Calu3 (cell line): ENCODE data around the gene PDF. TPM values are rescaled to one million over a fixed set of nuclear protein-coding genes. Genes with fewer than 3 reads are reported as not detected.

Experiments used
- Bru-seq: library from RNA; stranded (reverse); fragments of 400-500 nt; gene quantifications from one replicate; lab custom pipeline; 2021; lab: Mats Ljungman, UMichigan
- BruChase-seq, 2 experiments: library from RNA; stranded (reverse); fragments of 400-500 nt; gene quantifications; one replicate each; lab custom pipeline; 2021; lab: Mats Ljungman, UMichigan
- BruUV-seq: library from RNA; stranded (reverse); fragments of 400-500 nt; replicated peaks from 2 replicates; lab custom pipeline; 2021; lab: Mats Ljungman, UMichigan
- CTCF ChIA-PET: fragments of 300-600 bp; sonication (Branson Sonifier 250); formaldehyde crosslinking; loops from one replicate; lab custom pipeline; 2022; ENCODE audit warnings: antibody characterized with exemption; lab: Charles Lee
- DNase-seq: peaks from one replicate; pipeline ENCODE4 v3.0.0; 2022
- H3K27ac Mint-ChIP-seq: one replicate; pipeline ENCODE4 v1.8.0; 2022; ENCODE audit warnings: mixed read lengths; ENCODE audit not compliant: unreplicated experiment
- H3K27me3 Mint-ChIP-seq: one replicate; pipeline ENCODE4 v1.8.0; 2022; ENCODE audit warnings: mixed read lengths; ENCODE audit not compliant: unreplicated experiment
- H3K36me3 Mint-ChIP-seq: one replicate; pipeline ENCODE4 v1.8.0; 2022; ENCODE audit warnings: mild to moderate bottlenecking, moderate library complexity, mixed read lengths; ENCODE audit not compliant: insufficient read depth, unreplicated experiment
- H3K4me1 Mint-ChIP-seq: one replicate; pipeline ENCODE4 v1.8.0; 2022; ENCODE audit warnings: mild to moderate bottlenecking, low read depth, mixed read lengths; ENCODE audit not compliant: unreplicated experiment
- H3K4me3 Mint-ChIP-seq: one replicate; pipeline ENCODE4 v1.8.0; 2022; ENCODE audit warnings: mild to moderate bottlenecking, low read depth, moderate library complexity, mixed read lengths; ENCODE audit not compliant: unreplicated experiment
- H3K9me3 Mint-ChIP-seq: one replicate; pipeline ENCODE4 v1.8.0; 2022; ENCODE audit warnings: low read depth, mixed read lengths; ENCODE audit not compliant: unreplicated experiment
- intact Hi-C: fragments of 100-400 bp; cut with micrococcal nuclease; formaldehyde crosslinking; loops from one replicate; pipeline ENCODE4 v1.10.0; 2022; ENCODE audit not compliant: unreplicated experiment
- long read RNA-seq: library from polyadenylated mRNA; stranded (forward); transcript quantifications from one replicate; pipeline ENCODE4 v2.0.0, GENCODE V29; 2022
- total RNA-seq: library from RNA; stranded (reverse); gene quantifications from 2 replicates; pipeline ENCODE4 v1.2.3, GENCODE V29; 2022
- TF ChIP-seq, protein P1 (sequence below): fragments of 200-600 bp; IDR thresholded peaks from one replicate; pipeline ENCODE4 v1.8.0; 2022; ENCODE audit warnings: antibody characterized with exemption; ENCODE audit not compliant: unreplicated experiment

PDF gene, protein sequence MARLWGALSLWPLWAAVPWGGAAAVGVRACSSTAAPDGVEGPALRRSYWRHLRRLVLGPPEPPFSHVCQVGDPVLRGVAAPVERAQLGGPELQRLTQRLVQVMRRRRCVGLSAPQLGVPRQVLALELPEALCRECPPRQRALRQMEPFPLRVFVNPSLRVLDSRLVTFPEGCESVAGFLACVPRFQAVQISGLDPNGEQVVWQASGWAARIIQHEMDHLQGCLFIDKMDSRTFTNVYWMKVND
- total RNA-seq (25.5 and 29.4 TPM in 2 replicates), Bru-seq, nascent RNA (percentile 63 among the genes with signal in this experiment), BruChase-seq, experiment 1, labeled RNA remaining after a 6-hour chase (percentile 89 among the genes with signal in this experiment), BruChase-seq, experiment 2, labeled RNA remaining after a 2-hour chase (percentile 86 among the genes with signal in this experiment)
- long read RNA-seq, transcript PDF-201 (2 exons, 1,158 nt) = major isoform, 52 of 52 reads
- long read RNA-seq, partial matches to known transcripts = 0 of 52 reads
- long read RNA-seq, other reads (novel, unspliced or antisense) = 0 of 52 reads

DNA sequence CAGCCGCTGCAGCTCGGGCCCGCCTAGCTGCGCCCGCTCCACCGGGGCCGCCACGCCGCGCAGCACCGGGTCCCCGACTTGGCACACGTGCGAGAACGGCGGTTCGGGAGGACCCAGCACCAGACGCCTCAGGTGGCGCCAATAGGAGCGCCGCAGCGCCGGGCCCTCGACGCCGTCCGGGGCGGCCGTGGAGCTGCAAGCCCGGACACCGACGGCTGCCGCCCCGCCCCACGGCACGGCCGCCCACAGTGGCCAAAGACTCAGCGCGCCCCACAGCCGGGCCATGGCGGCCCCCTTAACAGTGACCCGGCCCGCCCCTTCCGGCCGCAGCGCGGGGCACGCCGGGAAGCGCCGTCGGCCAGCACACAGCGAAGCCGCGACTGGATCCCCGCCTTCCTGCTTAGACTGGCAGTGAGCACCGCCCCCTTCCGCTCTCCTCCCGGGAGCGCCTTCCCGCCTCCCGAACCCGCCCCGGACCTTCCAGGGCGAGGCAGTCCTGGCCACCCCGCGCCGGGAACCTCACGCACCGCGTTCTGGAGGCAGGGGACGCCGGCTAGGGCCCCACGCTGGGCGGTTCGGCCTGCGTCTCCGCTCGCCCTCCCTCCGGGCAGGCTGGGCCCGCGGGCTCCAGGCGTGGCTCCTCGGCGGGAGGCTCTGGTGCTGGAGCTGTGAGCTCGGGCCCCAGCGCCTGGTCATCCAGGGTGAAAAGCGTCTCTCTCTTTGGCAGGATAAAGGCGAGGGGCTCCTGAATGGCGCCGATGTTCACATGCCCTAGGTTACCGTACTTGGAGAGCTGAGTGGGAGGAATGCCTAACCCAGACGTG is at the start of gene PDF:
Gene PDF (minus strand): TSS at position 303 of the 824 bp plus-strand sequence. CDS start 18 bp downstream, at position 285.
- H3K27ac Mint-ChIP-seq = peak within 1 kb of the TSS; percentile 81
- peak; percentile 96 for DNase-seq
- H3K36me3 Mint-ChIP-seq = peaks cover 82% of the 10 kb centered on the region
- no peaks in the 10 kb centered on the region for H3K27me3 Mint-ChIP-seq
- intact Hi-C loops = no loop called here
- peaks cover 22% of the 10 kb centered on the region for H3K4me1 Mint-ChIP-seq
- H3K9me3 Mint-ChIP-seq = no peaks in the 10 kb centered on the region
- TF ChIP-seq, protein P1, sequence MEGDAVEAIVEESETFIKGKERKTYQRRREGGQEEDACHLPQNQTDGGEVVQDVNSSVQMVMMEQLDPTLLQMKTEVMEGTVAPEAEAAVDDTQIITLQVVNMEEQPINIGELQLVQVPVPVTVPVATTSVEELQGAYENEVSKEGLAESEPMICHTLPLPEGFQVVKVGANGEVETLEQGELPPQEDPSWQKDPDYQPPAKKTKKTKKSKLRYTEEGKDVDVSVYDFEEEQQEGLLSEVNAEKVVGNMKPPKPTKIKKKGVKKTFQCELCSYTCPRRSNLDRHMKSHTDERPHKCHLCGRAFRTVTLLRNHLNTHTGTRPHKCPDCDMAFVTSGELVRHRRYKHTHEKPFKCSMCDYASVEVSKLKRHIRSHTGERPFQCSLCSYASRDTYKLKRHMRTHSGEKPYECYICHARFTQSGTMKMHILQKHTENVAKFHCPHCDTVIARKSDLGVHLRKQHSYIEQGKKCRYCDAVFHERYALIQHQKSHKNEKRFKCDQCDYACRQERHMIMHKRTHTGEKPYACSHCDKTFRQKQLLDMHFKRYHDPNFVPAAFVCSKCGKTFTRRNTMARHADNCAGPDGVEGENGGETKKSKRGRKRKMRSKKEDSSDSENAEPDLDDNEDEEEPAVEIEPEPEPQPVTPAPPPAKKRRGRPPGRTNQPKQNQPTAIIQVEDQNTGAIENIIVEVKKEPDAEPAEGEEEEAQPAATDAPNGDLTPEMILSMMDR = no peak
- no TSS peak for BruUV-seq
- CTCF ChIA-PET = interaction anchor here (0.7 to 1.0 kb wide), 2 partner anchors 12 to 18 kb away, joined by 3 read pairs; no protein-coding TSS in a partner anchor
- peak within 1 kb of the TSS; percentile 99 for H3K4me3 Mint-ChIP-seq

GRCh38 chr16:69378760-69379159 is 48.4 kb upstream of the PDF start:
- Mint-ChIP-seq H3K9me3 (no peaks in the 10 kb centered on the region), H3K36me3 (peaks cover 56% of the 10 kb centered on the region), H3K4me3 (no peak overlapping the region), H3K27ac (no peak overlapping the region), H3K4me1 (peaks cover 5% of the 10 kb centered on the region), H3K27me3 (no peaks in the 10 kb centered on the region)
- intact Hi-C loops = no loop called here
- CTCF ChIA-PET = interaction anchor here (0.6 kb wide), 2 partner anchors 369 to 1988 kb away, joined by 4 to 6 read pairs; no protein-coding TSS in a partner anchor
- TF ChIP-seq, protein P1 = no peak
- DNase-seq = no peak
- BruUV-seq = no TSS peak

- H3K27ac Mint-ChIP-seq = no peak overlapping the region
- H3K4me1 Mint-ChIP-seq = no peaks in the 10 kb centered on the region
- no peaks in the 10 kb centered on the region for H3K27me3 Mint-ChIP-seq
- no peak for DNase-seq
- CTCF ChIA-PET = interaction anchor here (0.6 kb wide), 1 partner anchor 1988 kb away, joined by 4 read pairs; no protein-coding TSS in a partner anchor
- peaks cover 50% of the 10 kb centered on the region for H3K36me3 Mint-ChIP-seq
- H3K9me3 Mint-ChIP-seq = no peaks in the 10 kb centered on the region
- intact Hi-C loops = no loop called here
- no peak overlapping the region for H3K4me3 Mint-ChIP-seq
- BruUV-seq = no TSS peak
- TF ChIP-seq, protein P1 = no peak
These were observed 47.6 kb upstream of the PDF start for GRCh38 chr16:69378036-69378435.

- DNase-seq = no peak
- intact Hi-C loops = no loop called here
- TF ChIP-seq, protein P1 = no peak
- H3K27ac Mint-ChIP-seq = no peak overlapping the region
- no peak overlapping the region for H3K4me3 Mint-ChIP-seq
- CTCF ChIA-PET = no interaction called here
- no peaks in the 10 kb centered on the region for H3K4me1 Mint-ChIP-seq
- peaks cover 45% of the 10 kb centered on the region for H3K36me3 Mint-ChIP-seq
- no peaks in the 10 kb centered on the region for H3K9me3 Mint-ChIP-seq
- H3K27me3 Mint-ChIP-seq = no peaks in the 10 kb centered on the region
- no TSS peak for BruUV-seq
These were observed 46.1 kb upstream of the PDF start for GRCh38 chr16:69376393-69377059.
